Loucy (cell line): Measurements from ENCODE around the gene CXCR5.

Source experiments
- H2AFZ ChIP-seq: fragments of 200-600 bp; sonication (generic); 2 replicates; pipeline ENCODE4 v1.6.0; 2016; ENCODE audit warnings: antibody characterized with exemption, mild to moderate bottlenecking, low read length, moderate library complexity
- H3F3A ChIP-seq: fragments of 200-600 bp; 2 replicates; pipeline ENCODE4 v1.6.0; 2016; ENCODE audit warnings: antibody characterized with exemption, low read depth, mild to moderate bottlenecking
- H3K27me3 ChIP-seq: fragments of 200-600 bp; sonication (generic); 2 replicates; pipeline ENCODE4 v1.6.1; 2014; ENCODE audit warnings: low read length, mild to moderate bottlenecking; ENCODE audit not compliant: insufficient read depth, poor library complexity, severe bottlenecking
- H3K36me3 ChIP-seq: fragments of 200-600 bp; sonication (generic); 2 replicates; pipeline ENCODE4 v1.6.1; 2016; ENCODE audit warnings: low read length; ENCODE audit not compliant: insufficient read depth
- H3K4me1 ChIP-seq: fragments of 200-600 bp; sonication (generic); 2 replicates; pipeline ENCODE4 v1.5.1; 2014; ENCODE audit warnings: low read length, mild to moderate bottlenecking; ENCODE audit not compliant: insufficient read depth, poor library complexity, severe bottlenecking
- H3K4me2 ChIP-seq: fragments of 200-600 bp; sonication (generic); 2 replicates; pipeline ENCODE4 v1.6.0; 2014; ENCODE audit warnings: antibody characterized with exemption, low read length, low read depth, mild to moderate bottlenecking; ENCODE audit not compliant: poor library complexity, severe bottlenecking
- H3K4me3 ChIP-seq: fragments of 200-600 bp; sonication (generic); 2 replicates; pipeline ENCODE4 v1.5.1; 2014; ENCODE audit warnings: low read length, mild to moderate bottlenecking, mixed read lengths; ENCODE audit not compliant: poor library complexity, severe bottlenecking
- H3K79me2 ChIP-seq: fragments of 200-600 bp; sonication (generic); 2 replicates; pipeline ENCODE4 v1.6.1; 2014; ENCODE audit warnings: low read length; ENCODE audit not compliant: insufficient read depth
- H3K9ac ChIP-seq: fragments of 200-600 bp; sonication (generic); 2 replicates; pipeline ENCODE4 v1.6.0; 2014; ENCODE audit warnings: mild to moderate bottlenecking, low read depth, low read length, moderate library complexity; ENCODE audit not compliant: poor library complexity, severe bottlenecking
- H3K9me2 ChIP-seq: fragments of 200-600 bp; sonication (generic); replicated peaks from 2 replicates; pipeline ENCODE4 v1.6.1; 2016; ENCODE audit warnings: low read depth, low read length, mixed read lengths
- H3K9me3 ChIP-seq: fragments of 200-600 bp; sonication (generic); 2 replicates; pipeline ENCODE4 v1.6.1; 2014; ENCODE audit warnings: mild to moderate bottlenecking, antibody characterized with exemption, low read length, low read depth; ENCODE audit not compliant: insufficient read depth
- H4K20me1 ChIP-seq: fragments of 200-600 bp; sonication (generic); 2 replicates; pipeline ENCODE4 v1.6.0; 2014; ENCODE audit warnings: antibody characterized with exemption, low read length, mild to moderate bottlenecking; ENCODE audit not compliant: insufficient read depth, poor library complexity, severe bottlenecking
- EZH2phosphoT487 ChIP-seq: fragments of 200-600 bp; IDR thresholded peaks from 2 replicates; pipeline ENCODE4 v1.6.1; 2018; ENCODE audit warnings: antibody characterized with exemption, mild to moderate bottlenecking, moderate library complexity, borderline replicate concordance
- TF ChIP-seq, protein P1 (sequence below): fragments of 200-600 bp; sonication (generic); conservative IDR thresholded peaks from 2 replicates; pipeline ENCODE4 v1.5.1; 2014; ENCODE audit warnings: mild to moderate bottlenecking, antibody characterized with exemption, low read length

Gene CXCR5

DNA sequence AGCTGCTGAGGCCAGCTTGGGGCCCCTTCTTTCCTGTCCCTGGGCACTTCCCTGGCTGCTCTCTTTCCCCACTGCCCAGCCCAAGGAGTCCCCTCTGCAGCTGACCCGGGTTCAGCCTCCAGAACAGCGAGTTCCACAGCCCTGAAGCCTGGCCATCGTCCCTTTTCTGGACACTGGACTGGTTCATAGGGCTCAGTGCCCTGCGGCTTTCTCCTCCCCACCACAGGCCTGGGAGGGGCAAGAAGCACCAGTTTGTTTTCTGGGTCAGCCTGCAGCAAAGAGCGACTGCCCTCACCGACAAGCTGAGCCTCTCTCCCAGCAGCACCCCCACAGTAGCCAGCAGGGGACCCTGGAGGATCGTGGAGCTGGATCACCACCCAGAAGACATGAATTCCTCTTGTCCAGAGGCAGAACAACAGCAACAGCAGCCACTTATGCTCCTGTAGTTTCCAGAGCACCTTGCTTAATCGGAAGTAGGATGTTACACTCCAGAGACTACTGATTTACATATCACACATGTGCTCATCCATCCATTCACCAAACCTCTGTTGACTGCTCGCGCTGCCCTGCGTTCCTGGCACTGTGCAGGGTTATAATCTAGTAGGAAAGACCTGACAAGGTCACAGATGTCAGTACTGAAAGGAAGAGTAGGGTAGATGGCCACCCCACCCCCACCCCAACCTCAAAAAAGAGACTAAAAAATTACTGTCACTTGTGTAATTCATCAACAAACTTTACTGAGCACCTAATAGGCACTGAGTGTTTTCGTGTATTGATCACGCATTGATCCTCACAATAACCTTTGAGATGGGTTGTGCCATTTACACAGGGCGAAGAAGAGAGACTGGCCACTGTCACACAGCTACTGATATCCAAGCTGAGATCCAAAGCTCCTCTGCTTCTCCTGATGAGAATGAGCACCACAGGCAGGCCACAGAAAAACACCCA, 13.0 kb upstream of the CXCR5 start:
- Histone ChIP-seq H3K4me2 (no peak overlapping the region), H3K27me3 (no peaks in the 10 kb centered on the region), H3K4me1 (peaks cover 15% of the 10 kb centered on the region), H3K9me2 (no peaks in the 10 kb centered on the region), H3K9me3 (no peaks in the 10 kb centered on the region), H3K36me3 (no peaks in the 10 kb centered on the region), H3F3A (no peaks in the 10 kb centered on the region), H2AFZ (peak overlapping the region; percentile 50; the same call in 1 of the 2 replicates), H3K79me2 (no peaks in the 10 kb centered on the region), H3K9ac (peak overlapping the region; percentile 23), H3K4me3 (no peak overlapping the region), H4K20me1 (no peaks in the 10 kb centered on the region)
- TF ChIP-seq EZH2phosphoT487 = no peak
- TF ChIP-seq, protein P1, sequence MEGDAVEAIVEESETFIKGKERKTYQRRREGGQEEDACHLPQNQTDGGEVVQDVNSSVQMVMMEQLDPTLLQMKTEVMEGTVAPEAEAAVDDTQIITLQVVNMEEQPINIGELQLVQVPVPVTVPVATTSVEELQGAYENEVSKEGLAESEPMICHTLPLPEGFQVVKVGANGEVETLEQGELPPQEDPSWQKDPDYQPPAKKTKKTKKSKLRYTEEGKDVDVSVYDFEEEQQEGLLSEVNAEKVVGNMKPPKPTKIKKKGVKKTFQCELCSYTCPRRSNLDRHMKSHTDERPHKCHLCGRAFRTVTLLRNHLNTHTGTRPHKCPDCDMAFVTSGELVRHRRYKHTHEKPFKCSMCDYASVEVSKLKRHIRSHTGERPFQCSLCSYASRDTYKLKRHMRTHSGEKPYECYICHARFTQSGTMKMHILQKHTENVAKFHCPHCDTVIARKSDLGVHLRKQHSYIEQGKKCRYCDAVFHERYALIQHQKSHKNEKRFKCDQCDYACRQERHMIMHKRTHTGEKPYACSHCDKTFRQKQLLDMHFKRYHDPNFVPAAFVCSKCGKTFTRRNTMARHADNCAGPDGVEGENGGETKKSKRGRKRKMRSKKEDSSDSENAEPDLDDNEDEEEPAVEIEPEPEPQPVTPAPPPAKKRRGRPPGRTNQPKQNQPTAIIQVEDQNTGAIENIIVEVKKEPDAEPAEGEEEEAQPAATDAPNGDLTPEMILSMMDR = no peak

DNA sequence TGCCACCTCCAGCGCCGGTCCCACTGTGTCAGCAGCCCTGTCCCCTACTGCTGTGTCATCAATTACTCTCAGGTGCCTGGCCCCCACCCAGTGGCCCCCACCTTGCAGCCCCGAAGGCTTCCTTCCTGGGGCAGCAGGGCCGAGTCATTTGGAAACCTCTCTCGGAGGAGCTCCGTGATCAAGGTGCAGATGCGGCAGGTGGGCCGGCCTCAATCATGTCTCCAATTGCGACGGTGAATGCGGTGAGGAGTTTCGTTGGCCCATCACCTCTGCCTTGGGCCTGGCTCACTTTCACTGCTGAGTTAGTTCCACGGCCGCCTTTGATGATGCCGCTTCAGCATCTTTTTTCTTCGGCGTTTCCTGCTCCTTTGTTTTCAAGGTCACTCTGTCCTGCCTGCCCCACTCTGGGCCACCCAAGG, 11.3 kb upstream of the CXCR5 start:
- H3K4me3 ChIP-seq = no peak overlapping the region
- H3F3A ChIP-seq = no peaks in the 10 kb centered on the region
- peaks cover 31% of the 10 kb centered on the region for H3K4me1 ChIP-seq
- H3K79me2 ChIP-seq = no peaks in the 10 kb centered on the region
- no peaks in the 10 kb centered on the region for H3K9me2 ChIP-seq
- no peak overlapping the region for H3K9ac ChIP-seq
- H3K36me3 ChIP-seq = no peaks in the 10 kb centered on the region
- H4K20me1 ChIP-seq = no peaks in the 10 kb centered on the region
- no peak overlapping the region for H3K4me2 ChIP-seq
- TF ChIP-seq, protein P1 = no peak
- no peak for TF ChIP-seq EZH2phosphoT487
- H2AFZ ChIP-seq = no peak overlapping the region
- no peaks in the 10 kb centered on the region for H3K9me3 ChIP-seq
- no peaks in the 10 kb centered on the region for H3K27me3 ChIP-seq

DNA sequence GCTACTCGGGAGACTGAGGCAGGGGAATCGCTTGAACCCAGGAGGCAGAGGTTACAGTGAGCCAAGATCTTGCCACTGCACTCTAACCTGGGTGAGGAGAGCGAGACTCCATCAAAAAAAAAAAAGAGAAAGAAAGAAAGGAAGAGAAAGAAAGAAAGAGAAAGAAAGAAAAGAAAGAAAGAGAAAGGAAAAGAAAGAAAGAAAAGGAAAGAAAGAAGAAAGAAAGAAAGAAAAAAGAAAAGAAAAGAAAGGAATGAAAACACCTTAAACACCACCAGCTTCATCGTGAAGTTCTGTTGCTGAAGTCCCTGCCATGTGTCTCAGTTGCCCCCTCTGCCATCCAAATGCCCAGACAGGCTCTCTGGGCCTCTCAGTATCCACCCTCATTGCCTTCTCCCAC, 9.9 kb upstream of the CXCR5 start:
- TF ChIP-seq, protein P1 = no peak
- TF ChIP-seq EZH2phosphoT487 = no peak
- Histone ChIP-seq H3K4me3 (no peak overlapping the region), H3K4me2 (no peak overlapping the region), H3K36me3 (no peaks in the 10 kb centered on the region), H3K79me2 (no peaks in the 10 kb centered on the region), H4K20me1 (no peaks in the 10 kb centered on the region), H3K9me2 (no peaks in the 10 kb centered on the region), H3K27me3 (no peaks in the 10 kb centered on the region), H3K9ac (no peak overlapping the region), H3F3A (no peaks in the 10 kb centered on the region), H3K9me3 (no peaks in the 10 kb centered on the region), H3K4me1 (peaks cover 45% of the 10 kb centered on the region), H2AFZ (no peak overlapping the region)
